ENCODE measurements around the gene ATP9B.

ATP9B gene

GRCh38 chr18:79397830-79398761 is 328.9 kb downstream of the ATP9B start:
- no peak for DNase-seq (ENCODE audit: low read depth)

GRCh38 chr18:79399275-79400081 is 330.3 kb downstream of the ATP9B start:
- no peak for DNase-seq (ENCODE audit: low read depth)

GRCh38 chr18:79400091-79400590 is 330.9 kb downstream of the ATP9B start:
- peak; percentile 34 for DNase-seq (ENCODE audit: low read depth)

GRCh38 chr18:79400591-79401381 is 331.6 kb downstream of the ATP9B start:
- DNase-seq (ENCODE audit: low read depth) = no peak

GRCh38 chr18:79401494-79402208 is 332.5 kb downstream of the ATP9B start:
- DNase-seq (ENCODE audit: low read depth) = no peak

- no peak for DNase-seq (ENCODE audit: low read depth)
Observed at GRCh38 chr18:79402209-79402576, 333.0 kb downstream of the ATP9B start.

GRCh38 chr18:79402977-79403722 is 334.0 kb downstream of the ATP9B start:
- DNase-seq (ENCODE audit: low read depth) = peak; percentile 50

GRCh38 chr18:79403723-79404566 is 334.8 kb downstream of the ATP9B start:
- no peak for DNase-seq (ENCODE audit: low read depth)

GRCh38 chr18:79404567-79404910 is 335.3 kb downstream of the ATP9B start:
- DNase-seq (ENCODE audit: low read depth) = no peak

- no peak for DNase-seq (ENCODE audit: low read depth)
Observed at GRCh38 chr18:79405019-79405780, 336.0 kb downstream of the ATP9B start.

- DNase-seq (ENCODE audit: low read depth) = no peak
Observed at GRCh38 chr18:79405781-79406575, 336.8 kb downstream of the ATP9B start.

- no peak for DNase-seq (ENCODE audit: low read depth)
Observed at GRCh38 chr18:79406708-79407107, 337.5 kb downstream of the ATP9B start.

GRCh38 chr18:79409313-79409712 is 340.1 kb downstream of the ATP9B start:
- no peak for DNase-seq (ENCODE audit: low read depth)

GRCh38 chr18:79410171-79410641 is 341.0 kb downstream of the ATP9B start:
- no peak for DNase-seq (ENCODE audit: low read depth)

GRCh38 chr18:79410731-79411613 is 341.8 kb downstream of the ATP9B start:
- no peak for DNase-seq (ENCODE audit: low read depth)

- no peak for DNase-seq (ENCODE audit: low read depth)
Observed at GRCh38 chr18:79411614-79412526, 342.7 kb downstream of the ATP9B start.
